Measurements from ENCODE around the gene SBK2. TPM values are rescaled to one million over a fixed set of nuclear protein-coding genes. Genes with fewer than 3 reads are reported as not detected.

SBK2 gene
- total and polyA plus RNA-seq, 2 donors (not counting 1 experiment from before 2014, with no cell fraction given), result not detected

DNA sequence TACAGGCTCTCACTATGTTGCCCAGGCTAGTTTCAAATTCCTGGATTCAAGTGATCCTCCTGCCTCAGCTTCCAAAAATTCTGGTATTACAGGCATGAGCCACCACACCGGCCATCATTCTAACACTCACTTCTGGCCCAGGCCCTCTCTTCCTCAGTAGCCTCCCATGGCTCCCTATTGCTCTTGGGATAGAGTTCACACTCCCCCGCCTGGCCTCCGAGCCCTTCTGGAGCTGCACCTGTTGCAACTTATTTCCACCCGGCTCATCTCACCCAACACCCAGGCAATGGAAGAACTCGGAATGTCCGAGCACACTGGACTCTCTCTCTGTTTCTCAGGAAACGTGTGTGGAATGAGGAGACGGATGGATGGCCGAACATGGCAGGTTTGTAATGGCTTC lies 17.4 kb upstream of the SBK2 start:
- TF ChIP-seq, protein P1, sequence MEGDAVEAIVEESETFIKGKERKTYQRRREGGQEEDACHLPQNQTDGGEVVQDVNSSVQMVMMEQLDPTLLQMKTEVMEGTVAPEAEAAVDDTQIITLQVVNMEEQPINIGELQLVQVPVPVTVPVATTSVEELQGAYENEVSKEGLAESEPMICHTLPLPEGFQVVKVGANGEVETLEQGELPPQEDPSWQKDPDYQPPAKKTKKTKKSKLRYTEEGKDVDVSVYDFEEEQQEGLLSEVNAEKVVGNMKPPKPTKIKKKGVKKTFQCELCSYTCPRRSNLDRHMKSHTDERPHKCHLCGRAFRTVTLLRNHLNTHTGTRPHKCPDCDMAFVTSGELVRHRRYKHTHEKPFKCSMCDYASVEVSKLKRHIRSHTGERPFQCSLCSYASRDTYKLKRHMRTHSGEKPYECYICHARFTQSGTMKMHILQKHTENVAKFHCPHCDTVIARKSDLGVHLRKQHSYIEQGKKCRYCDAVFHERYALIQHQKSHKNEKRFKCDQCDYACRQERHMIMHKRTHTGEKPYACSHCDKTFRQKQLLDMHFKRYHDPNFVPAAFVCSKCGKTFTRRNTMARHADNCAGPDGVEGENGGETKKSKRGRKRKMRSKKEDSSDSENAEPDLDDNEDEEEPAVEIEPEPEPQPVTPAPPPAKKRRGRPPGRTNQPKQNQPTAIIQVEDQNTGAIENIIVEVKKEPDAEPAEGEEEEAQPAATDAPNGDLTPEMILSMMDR (conservative IDR thresholded peaks at IDR 0.05 in 1 of 2, IDR thresholded peaks at IDR 0.05 in 1 of 2; ENCODE audit: low read depth in 1 of 2, low read length in 2 of 2), result no peak
- TF ChIP-seq EZH2 (IDR thresholded peaks at IDR 0.05; ENCODE audit: low read length, missing control alignments), result no peak
- Histone ChIP-seq H3K36me3 (ENCODE audit: control insufficient read depth, insufficient read depth, low read length) (no peaks in the 10 kb centered on the region), H3K9me3 (ENCODE audit: control insufficient read depth, insufficient read depth, low read depth, low read length) (no peaks in the 10 kb centered on the region), H3K4me3 (replicated peaks in 1 of 4; ENCODE audit: control extremely low read depth in 1 of 4, insufficient read depth in 1 of 4, low read depth in 3 of 4, low read length in 4 of 4) (no peak overlapping the region), H3K9ac (ENCODE audit: insufficient read depth, low read length) (no peak overlapping the region), H3K27ac (ENCODE audit: insufficient read depth, low read length) (no peak overlapping the region), H3K79me2 (ENCODE audit: control insufficient read depth, insufficient read depth, low read length) (no peaks in the 10 kb centered on the region), H3K4me1 (ENCODE audit: control insufficient read depth, extremely low read depth, insufficient read depth, low read length) (peaks cover 15% of the 10 kb centered on the region), H3K27me3 (ENCODE audit: control insufficient read depth, insufficient read depth, low read length) (no peaks in the 10 kb centered on the region), H3K4me2 (ENCODE audit: extremely low read depth, insufficient read depth, low read length) (no peak overlapping the region), H4K20me1 (ENCODE audit: control insufficient read depth, extremely low read depth, insufficient read depth, low read length) (no peaks in the 10 kb centered on the region), H2AFZ (ENCODE audit: low read length) (no peak overlapping the region)
- DNase-seq (ENCODE audit: low read depth in 2 of 2), result no peak

DNA sequence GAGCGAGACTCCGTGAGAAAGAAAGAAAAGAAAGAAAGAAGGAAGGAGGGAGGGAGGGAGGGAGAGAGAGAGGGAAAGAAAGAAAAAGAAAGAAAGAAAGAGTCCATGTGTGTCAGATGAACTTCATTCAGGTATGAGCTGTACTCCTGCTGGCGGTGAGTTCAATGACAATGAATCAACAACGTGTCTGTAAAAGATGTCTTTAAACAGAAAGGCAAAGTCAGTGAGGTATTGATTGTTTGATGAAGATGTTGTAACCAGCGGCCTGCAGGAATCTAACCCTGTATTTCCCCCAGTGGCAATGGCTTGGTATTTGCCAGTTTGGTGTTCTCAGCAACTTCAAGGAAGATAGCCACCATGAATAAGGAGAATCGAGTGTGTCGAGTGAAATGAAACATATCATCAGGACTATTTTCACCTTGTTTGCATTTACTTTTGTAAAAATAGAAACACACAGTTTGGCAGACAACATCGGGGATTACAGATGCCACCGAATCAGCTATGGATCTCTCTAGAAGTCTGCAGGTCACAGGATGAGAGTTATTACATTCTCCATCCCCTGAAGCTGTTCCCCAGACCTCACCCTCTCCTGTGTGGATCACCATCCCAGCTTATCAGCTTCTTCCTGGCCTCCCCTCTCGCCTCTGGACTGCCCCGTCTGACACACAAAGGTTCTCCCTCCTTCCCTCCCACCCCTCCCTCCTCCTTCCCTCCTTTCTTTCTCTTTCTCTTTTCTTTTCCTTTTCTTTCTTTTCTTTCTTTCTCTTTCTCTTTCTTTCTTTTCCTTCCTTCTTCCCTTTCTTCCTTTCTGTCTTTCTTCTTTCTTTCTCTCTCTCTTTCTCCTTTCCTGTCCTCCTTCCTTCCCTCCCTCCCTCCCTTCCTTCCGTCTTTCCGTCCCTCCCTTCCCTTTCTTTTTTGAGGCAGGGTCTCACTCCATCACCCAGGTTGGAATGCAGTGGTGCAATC lies 16.6 kb upstream of the SBK2 start:
- Histone ChIP-seq H3K9me3 (ENCODE audit: control insufficient read depth, insufficient read depth, low read depth, low read length) (no peaks in the 10 kb centered on the region), H3K79me2 (ENCODE audit: control insufficient read depth, insufficient read depth, low read length) (no peaks in the 10 kb centered on the region), H3K4me2 (ENCODE audit: extremely low read depth, insufficient read depth, low read length) (no peak overlapping the region), H3K36me3 (ENCODE audit: control insufficient read depth, insufficient read depth, low read length) (no peaks in the 10 kb centered on the region), H3K27me3 (ENCODE audit: control insufficient read depth, insufficient read depth, low read length) (no peaks in the 10 kb centered on the region), H3K4me1 (ENCODE audit: control insufficient read depth, extremely low read depth, insufficient read depth, low read length) (peaks cover 18% of the 10 kb centered on the region), H3K9ac (ENCODE audit: insufficient read depth, low read length) (no peak overlapping the region), H3K27ac (ENCODE audit: insufficient read depth, low read length) (no peak overlapping the region), H2AFZ (ENCODE audit: low read length) (peak overlapping the region; percentile 39), H4K20me1 (ENCODE audit: control insufficient read depth, extremely low read depth, insufficient read depth, low read length) (no peaks in the 10 kb centered on the region), H3K4me3 (replicated peaks in 1 of 4; ENCODE audit: control extremely low read depth in 1 of 4, insufficient read depth in 1 of 4, low read depth in 3 of 4, low read length in 4 of 4) (no peak overlapping the region)
- no peak for TF ChIP-seq EZH2 (IDR thresholded peaks at IDR 0.05; ENCODE audit: low read length, missing control alignments)
- TF ChIP-seq, protein P1 (conservative IDR thresholded peaks at IDR 0.05 in 1 of 2, IDR thresholded peaks at IDR 0.05 in 1 of 2; ENCODE audit: low read depth in 1 of 2, low read length in 2 of 2), result no peak
- peak in 1 of 2 donors; percentile 23 for DNase-seq (ENCODE audit: low read depth in 2 of 2)

DNA sequence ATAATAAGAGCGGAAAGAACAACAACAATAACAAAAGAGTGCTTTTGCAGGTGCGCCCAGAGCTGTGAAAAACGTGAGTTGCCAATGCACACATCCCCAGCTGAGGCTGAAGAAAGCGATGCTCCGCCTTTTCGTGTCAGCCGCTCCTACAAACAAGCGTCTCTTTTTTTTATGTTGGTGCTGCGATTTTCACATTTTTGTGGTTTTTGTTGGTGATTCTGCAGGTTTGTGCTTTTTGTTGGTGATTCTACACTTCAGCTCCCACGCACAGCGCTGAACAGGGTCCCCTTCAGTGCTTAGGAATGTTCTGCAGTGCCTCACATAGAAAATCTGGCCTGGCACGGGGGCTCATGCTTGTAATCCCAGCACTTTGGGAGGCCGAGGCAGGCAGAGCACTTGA lies 15.7 kb upstream of the SBK2 start:
- Histone ChIP-seq H3K9ac (ENCODE audit: insufficient read depth, low read length) (no peak overlapping the region), H3K4me1 (ENCODE audit: control insufficient read depth, extremely low read depth, insufficient read depth, low read length) (peaks cover 20% of the 10 kb centered on the region), H4K20me1 (ENCODE audit: control insufficient read depth, extremely low read depth, insufficient read depth, low read length) (no peaks in the 10 kb centered on the region), H3K9me3 (ENCODE audit: control insufficient read depth, insufficient read depth, low read depth, low read length) (no peaks in the 10 kb centered on the region), H3K36me3 (ENCODE audit: control insufficient read depth, insufficient read depth, low read length) (no peaks in the 10 kb centered on the region), H3K4me3 (replicated peaks in 1 of 4; ENCODE audit: control extremely low read depth in 1 of 4, insufficient read depth in 1 of 4, low read depth in 3 of 4, low read length in 4 of 4) (no peak overlapping the region), H3K27me3 (ENCODE audit: control insufficient read depth, insufficient read depth, low read length) (no peaks in the 10 kb centered on the region), H3K4me2 (ENCODE audit: extremely low read depth, insufficient read depth, low read length) (peak overlapping the region; percentile 51), H3K27ac (ENCODE audit: insufficient read depth, low read length) (no peak overlapping the region), H2AFZ (ENCODE audit: low read length) (no peak overlapping the region), H3K79me2 (ENCODE audit: control insufficient read depth, insufficient read depth, low read length) (no peaks in the 10 kb centered on the region)
- DNase-seq (ENCODE audit: low read depth in 2 of 2), result peak; percentile 49 to 96
- TF ChIP-seq, protein P1 (conservative IDR thresholded peaks at IDR 0.05 in 1 of 2, IDR thresholded peaks at IDR 0.05 in 1 of 2; ENCODE audit: low read depth in 1 of 2, low read length in 2 of 2), result no peak
- no peak for TF ChIP-seq EZH2 (IDR thresholded peaks at IDR 0.05; ENCODE audit: low read length, missing control alignments)
